ENCODE results near the gene BTN3A1.
"Not testable (repeated sequence)": the region's sequence is repeated elsewhere in the genome, so short reads cannot be mapped to it uniquely, and the experiment has no call there.

BTN3A1 gene

DNA sequence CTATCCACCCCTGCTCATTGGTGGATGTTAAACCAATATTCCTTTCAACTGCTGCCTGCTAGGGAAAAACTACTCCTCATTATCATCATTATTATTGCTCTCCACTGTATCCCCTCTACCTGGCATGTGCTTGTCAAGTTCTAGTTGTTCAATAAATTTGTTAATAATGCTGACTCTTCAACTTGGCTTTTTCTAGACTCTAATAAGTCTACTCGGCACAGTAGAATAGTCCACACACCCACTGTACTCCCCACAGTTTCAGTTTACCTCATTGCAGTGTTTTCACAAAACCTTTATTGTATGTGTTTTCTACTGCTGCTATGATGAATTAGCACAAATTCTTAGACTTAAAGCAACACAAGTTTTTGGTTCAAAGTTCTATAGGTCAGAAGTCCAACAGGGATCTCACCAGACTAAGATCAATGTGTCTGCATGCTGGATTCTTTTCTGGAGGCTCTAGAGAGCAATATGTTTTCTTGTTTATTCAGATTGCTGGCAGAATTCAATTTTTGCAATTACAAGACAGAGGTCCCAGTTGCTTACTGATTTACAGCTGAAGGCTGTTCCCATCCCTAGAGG is 13.1 kb downstream of the BTN3A1 start:
- DNase-seq (no peak), ATAC-seq (no peak)

DNA sequence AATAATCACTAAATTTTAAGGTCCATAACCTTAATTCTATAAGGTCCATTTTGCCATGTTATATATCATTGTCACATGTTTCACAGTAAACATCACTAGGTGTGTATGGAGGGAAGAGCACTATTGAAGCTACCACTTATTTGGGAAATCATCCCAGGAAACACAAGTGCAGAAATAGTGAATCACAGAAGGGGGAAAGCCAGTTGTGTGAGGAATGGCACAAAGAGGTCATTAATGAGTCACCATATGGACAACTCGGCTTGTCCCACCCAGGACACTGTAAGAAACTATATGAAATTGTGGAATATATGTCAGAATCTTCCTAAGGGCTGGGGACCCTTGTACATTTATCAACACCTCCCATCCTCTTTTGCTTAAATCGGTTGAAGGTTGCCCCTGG is 13.7 kb downstream of the BTN3A1 start:
- no peak for ATAC-seq
- DNase-seq, result no peak

DNA sequence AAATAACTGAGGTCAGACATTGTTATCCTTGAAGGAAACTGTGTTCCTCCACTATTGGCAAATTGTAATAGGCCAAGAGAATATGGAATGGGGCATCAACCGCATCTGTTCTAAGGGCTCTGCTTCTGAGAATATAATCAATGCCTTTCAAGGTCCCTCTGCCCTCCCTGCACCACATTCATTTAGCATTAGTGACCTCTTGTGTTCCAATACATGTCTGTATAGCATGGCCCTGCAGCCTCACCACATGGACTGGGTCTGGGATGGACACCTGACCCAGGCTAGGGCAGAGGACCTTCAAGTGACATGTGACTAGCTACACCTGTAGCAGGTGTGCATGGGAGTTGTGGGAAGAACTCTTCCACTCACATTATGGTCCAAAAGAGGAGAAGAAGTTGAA is 14.2 kb downstream of the BTN3A1 start:
- DNase-seq (no peak), ATAC-seq (no peak)

DNA sequence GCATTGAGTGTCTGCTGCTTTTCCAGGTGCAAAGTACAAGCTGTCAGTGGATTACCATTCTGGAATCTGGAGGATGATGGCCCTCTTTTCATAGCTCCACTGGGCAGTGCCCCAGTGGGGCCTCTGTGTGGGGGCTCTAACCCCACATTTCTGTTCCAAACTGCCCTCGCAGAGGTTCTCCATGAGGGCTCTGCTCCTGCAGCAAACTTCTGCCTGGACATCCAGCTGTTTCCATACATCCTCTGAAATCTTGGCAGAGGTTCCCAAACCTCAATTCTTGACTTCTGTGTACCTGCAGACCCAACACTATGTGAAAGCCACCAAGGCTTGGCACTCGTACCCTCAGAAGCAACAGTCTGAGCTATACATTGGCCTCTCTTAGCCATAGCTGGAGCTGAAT is 16.0 kb downstream of the BTN3A1 start:
- not testable (repeated sequence) for DNase-seq, ATAC-seq

DNA sequence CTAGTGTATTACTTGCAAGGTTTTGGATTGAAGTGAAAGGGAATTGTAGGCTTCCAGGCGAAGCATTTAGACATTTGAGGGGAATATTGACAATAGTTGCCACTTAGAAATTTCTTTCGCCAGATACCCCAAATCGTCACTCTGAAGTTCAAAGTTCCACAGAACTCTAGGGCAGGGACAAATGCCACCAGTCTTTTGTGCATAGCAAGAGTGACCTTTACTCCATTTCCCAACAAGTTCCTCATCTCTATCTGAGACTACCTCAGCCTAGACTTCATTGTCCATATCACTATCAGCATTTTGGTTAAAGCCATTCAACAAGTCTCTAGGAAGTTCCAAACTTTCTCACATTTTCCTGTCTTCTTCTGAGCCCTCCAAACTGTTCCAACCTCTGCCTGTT is 16.7 kb downstream of the BTN3A1 start:
- DNase-seq, ATAC-seq: not testable (repeated sequence)

DNA sequence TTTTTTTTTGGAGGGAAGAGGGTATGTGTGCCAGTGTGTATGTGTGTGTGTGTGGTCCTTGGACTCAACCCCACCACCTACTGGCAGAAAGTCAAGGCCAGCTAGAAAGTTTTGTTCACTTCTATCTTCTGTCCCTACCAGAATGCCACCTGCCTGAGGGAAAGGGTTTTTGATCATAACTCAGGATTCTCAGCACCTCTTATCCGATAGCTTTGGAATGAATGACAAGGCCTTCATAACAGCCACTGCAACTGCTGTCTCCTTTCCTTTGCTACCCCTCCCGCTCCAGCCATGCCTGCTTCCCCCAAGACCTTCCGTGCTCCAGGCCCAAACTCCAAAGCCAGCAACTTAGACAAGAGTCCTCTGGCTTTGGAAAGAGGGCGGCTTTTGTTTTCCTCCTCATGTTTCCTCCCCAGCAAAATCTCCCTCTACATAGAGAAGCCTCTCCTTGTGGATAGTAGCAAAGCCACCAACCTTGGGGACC is 18.7 kb downstream of the BTN3A1 start:
- ATAC-seq (peak; percentile 50), DNase-seq (peak; percentile 28)

DNA sequence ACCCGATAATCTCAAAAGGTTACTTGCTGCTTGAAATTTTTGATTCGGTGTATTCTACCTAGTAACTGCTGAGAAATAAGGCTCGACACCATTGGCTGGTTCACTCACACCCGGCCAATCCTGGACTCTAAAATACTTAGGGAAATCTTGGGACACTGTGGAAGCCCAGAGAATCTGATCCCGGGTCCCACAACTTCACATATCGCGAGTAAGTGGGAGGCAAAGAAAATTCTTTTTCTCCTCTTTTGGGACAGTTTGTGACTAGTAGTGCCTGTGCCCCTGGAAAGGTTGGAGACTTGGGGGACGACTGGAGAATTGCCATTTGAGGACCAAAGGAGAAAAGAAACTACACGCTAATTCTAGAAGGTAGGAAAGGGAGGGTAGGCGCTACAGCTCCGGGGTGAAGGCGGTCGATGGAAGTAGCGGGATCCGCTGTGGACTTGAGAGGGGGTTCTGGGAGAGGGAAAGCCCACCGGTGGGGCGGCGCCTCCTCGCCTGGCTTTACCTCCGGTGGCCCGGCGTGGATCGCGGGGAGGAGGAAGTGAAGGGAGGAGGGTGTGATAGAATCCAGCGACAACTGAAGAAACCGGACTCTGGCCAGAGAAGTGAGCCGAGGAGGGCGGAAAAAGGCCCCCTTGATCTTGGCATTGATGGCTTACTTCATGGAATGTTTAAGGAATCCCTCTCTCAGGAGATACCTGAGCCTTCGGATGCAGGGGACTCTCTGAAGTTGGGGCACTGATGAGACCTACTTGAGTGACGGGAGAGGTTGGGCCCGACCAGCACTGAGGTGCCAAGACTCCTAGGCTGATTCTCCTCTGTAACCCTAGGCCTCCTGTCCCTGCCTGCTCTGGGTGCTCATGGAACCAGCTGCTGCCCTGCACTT is 19.4 kb downstream of the BTN3A1 start:
- peak; percentile 55 for DNase-seq
- ATAC-seq, result peak; percentile 90

DNA sequence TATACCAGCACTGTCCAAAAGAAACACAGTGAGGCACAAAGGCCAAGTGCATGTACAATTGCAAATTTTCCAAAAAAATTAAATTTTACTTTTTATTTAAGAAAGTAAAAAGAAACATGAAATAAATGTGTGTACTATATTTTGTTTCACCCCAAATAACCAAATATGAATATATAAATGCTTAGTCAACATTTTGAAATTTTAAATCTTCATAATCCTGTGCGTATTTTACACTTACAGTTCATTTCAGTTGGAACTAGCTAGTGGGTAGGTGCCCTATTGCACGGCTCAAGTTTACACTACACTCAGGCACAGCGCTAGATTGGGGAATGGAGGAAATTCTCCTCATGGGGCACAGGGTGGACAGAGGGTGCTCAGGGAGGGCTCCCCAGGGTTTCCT is 20.3 kb downstream of the BTN3A1 start:
- no peak for ATAC-seq
- DNase-seq, result no peak

DNA sequence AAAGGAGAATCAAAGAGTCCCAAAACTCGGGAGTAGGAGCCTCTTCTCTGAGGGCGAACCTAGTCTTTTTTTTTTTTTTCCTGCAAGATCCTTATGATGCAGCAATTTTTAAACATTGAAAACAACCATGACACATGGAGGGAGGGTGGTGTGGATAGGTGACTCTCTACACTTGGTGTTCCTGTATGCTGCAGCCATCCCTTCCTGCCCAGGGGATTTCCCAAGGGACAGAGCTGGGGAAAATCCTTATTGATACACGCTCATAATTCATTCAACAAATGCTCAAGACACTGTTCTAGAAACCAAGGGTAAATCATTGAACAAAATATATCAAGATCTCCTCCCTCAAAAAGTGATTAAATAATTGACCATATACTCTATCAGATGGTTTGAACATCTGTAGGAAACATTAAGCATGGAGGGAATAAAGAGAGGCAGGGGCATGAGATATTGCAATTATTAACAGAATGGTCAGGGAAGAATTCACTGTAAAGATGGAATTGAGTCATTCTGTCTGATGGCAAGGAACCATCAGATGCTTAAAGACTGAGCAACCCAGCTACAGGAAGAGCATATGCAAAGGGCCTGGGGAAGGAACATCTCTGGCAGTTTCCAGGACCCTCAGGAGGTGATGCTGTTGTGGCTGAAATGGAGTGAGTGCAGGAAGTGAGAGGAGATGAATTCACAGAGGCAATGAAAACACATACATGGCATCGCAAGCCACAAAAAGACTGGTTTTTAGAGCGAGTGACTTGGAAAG is 24.8 kb downstream of the BTN3A1 start:
- no peak for DNase-seq
- ATAC-seq, result no peak

DNA sequence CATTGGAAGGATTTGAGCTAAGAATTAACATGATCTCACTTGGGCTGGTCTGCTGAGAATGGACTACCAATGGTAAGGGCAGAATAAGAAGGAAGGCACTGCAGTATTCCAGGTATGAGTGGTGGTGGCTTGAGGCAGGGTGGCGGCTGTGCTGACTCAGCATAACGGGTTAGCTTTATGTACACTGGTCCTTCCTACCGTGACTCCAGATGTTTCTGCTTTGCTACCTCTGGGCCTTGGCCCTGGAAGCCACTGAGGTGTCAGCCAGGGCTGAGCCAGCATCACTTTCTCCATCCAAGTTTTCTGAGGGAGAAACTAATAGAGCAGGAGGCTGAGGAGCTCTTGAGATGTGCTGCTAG is 25.4 kb downstream of the BTN3A1 start:
- ATAC-seq (no peak), DNase-seq (no peak)

DNA sequence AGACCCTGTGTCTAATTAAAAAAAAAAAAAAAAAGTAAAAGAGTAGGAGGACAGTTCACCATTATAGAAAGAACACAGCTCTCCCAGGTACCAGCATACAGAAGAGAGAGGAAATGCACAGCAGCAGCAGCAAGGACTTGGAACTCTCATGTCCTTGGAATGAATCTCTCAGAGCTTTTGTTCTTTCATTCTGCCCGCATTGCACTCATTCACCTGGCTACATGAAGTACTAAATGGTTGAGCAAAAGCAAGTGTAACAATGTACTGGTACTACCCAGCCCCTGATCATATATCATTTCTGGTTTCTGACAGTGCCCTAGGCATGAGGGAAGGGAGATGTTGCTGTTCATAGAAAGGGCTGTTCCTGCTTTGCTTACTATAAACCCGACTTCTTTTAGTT is 26.1 kb downstream of the BTN3A1 start:
- DNase-seq (no peak), ATAC-seq (no peak)

DNA sequence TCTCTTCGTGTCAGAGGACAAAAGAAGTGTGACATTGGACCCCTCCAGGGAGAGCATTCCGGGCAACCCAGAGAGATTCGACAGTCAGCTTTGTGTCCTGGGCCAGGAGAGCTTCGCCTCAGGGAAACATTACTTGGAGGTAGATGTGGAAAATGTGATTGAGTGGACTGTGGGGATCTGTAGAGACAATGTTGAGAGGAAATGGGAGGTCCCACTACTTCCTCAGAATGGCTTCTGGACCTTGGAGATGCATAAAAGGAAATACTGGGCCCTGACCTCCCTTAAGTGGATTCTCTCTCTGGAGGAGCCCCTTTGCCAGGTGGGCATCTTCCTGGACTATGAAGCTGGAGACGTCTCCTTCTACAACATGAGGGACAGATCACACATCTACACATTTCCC is 28.7 kb downstream of the BTN3A1 start:
- DNase-seq (no peak), ATAC-seq (no peak)

DNA sequence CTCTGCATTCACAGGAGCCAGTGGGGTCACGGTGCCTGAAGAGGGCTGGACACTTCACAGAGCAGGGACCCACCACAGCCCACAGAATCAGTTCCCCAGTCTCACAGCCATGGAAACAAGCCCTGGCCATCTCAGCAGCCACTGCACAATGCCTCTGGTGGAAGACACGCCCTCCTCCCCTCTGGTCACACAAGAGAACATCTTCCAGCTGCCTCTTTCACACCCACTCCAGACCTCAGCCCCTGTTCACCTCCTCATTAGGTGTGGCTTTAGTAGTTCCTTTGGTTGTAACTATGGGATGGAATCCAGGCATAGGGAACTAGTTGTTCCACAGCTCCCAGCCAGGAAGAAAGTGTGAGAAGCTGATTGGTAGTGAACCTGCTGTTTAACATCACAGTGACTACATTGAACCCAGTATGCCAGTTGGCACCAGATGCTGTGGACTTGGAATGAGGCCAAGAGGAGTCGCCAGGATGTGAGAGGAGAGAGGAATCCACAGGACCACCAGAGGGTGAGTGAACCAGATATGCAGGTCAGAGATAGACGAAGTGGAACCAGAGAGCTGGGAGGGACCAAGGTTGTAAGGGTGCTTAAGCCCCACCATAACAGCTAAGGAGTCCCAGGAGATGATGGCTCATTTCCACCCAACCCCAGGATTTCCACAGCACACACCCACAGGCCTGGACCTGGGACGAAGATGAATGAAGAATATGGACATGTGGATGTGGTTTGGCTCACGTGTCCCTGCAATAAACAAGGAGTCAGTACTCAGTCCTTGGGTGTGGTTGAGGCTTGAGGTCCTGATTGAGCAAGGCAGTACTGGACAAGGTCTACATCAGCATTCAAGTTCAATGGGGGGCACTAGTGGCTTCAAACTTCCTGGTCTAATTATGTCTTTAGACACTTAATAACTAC is 29.4 kb downstream of the BTN3A1 start:
- DNase-seq, result no peak
- ATAC-seq, result no peak

DNA sequence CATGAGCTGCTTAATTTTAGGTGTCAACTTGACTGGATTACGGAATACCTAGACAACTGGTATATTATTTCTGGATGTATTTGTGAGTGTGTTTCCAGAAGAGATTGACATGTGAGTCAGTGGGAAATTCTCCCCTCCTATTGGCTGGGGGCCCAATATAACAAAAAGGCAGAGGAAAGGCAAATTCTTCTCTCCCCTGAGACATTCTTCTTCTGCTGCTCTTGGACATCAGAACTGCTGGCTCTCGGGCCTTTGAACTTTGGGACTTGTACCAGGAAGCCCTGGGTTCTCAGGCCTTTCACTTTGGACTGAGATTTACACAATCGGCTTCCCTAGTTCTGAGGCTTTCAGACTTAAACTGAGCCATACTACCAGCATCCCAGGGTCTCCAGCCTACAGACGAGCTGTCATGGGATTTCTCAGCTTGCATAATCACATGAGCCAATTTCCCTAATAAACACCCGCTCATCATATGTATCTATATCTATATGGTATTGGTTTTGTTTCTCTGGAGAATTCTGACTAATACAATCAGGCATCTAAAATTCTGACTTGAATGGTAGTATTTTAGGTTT is 30.6 kb downstream of the BTN3A1 start:
- DNase-seq (no peak), ATAC-seq (no peak)

DNA sequence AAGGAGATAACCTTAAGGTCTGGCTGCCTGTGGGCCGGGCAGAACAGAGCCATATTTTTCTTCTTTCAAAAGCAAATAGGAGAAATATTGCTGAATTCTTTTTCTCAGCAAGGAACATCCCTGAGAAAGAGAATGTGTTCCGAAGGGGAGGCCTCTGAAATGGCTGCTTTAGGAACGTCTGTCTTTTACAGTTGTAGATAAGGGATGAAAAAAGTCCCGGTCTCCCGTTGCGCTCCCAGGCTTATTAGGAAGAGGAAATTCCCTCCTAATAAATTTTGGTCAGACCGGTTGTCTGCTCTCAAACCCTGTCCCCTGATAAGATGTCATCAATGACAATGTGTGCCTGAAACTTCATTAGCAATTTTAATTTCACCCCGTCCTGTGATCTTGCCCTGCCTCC is 31.6 kb downstream of the BTN3A1 start:
- DNase-seq, result not testable (repeated sequence)

DNA sequence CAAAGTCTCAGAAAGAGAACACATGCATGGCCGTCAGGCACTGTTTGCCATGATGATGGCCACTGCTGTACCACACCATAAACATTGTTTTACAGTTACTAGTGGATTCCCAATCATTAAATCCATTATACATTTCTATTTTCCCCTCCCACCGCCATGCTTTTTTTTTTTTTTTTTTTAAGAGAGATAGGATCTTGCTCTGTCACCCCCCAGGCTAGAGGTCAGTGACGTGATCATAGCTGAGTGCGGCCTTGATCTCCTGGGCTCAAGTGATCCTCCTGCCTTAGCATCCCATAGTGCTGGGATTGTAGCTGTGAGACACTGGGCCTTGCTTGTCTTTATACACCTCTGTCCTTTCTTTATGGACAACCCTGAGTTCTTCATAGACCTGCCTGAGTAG is 33.9 kb downstream of the BTN3A1 start:
- ATAC-seq, result no peak
- DNase-seq, result no peak

More for the DNA sequence above, 31.6 kb downstream of the BTN3A1 start:
- ATAC-seq, result not testable (repeated sequence)

DNA sequence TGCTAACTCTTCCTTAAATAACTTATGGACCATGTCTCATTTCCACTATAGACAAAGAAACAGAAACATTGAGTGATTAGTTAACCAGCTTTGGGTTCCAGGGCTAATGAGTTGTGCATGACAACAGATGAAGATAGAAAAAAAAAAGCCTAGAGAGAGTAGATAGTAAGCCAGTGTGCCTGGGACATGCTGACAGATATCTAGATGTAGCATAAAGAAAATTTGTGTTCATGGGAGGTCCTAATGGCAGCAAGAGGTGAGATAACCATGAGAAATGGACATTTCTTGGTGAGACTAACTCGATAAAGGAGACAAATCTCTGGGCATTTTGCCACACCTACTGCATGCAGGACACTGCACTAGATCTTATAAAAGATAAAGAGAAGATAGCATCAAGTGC is 35.5 kb downstream of the BTN3A1 start:
- ATAC-seq, result no peak
- DNase-seq, result no peak

DNA sequence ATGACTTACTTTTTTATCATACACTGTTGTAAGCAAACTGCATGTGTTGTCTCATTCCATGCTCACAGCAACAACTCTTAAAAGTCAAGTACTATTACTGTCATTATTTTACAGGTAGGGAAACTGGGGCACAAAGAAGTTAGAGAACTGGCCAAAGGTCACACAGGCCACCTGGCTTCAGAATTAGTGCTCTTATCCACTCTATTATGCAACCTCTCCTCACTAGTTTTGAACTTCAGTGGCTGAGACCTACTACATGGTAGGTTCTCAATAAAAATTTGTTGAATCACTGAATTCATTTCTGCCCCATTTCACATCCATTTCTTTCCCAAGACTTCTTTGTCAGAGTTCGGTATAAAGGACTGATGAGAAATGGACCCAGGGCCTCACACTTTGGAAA is 35.9 kb downstream of the BTN3A1 start:
- no peak for DNase-seq
- no peak for ATAC-seq

DNA sequence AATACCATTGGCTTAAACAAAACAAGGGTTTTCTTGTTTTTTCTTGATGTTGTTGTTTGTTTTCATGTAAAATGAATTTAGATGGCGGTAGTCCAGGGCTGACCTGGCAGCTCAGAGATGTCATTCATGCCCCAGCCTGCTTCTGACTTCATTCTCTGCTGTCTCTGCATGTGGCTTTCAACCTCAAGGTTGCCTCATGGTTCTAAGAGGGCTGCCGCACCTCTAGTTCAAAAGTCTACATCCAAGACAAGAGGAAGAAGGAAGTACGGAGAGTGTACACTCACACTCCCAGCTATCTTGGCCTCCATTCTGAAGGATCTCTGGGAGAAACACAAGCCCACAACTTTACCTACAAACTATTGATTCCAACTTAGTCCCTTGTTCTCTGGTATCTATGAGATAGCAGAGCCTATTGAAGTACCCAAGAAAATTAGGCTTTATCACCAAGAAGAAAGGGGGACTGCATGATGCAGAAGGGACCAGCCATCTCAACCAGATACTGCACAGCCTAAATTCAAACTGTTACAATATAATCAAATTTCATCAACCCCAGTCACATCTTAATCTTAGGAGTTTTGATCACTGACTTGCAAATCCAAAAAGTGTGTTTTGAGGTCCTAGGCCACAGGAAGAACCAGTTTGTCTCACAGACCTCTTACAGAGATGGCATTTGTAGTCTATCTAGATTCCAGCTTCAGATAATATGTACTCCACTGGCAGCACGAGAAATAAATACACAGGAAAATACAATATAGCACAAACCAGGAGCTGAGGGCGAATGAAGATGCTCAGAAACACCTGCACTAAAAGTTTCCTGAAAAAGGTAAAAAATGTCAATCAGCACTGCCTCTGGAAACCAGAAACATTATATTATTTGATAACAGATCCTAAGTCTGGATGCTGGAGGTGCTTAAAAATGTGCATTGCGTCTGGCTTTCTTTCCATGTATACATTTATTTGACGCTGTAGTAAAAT is 37.4 kb downstream of the BTN3A1 start:
- no peak for DNase-seq
- no peak for ATAC-seq

DNA sequence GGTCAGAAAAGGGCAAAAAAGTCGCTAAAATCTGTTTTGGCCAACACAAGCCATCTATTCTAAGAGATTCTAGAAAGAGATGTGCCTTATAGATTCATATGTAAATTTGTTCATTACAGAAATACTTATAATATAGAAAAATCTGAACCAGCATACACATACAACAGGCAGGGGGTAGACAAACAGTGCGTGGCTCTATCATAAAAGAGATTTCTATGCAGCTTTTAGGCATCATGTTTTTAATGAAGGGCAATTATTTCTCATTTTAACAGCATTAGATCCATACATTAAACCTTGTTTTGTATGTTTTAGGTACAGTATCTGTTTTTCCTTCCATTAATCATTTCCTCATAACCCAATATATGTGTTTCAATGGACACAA is 38.9 kb downstream of the BTN3A1 start:
- DNase-seq, result no peak
- ATAC-seq, result no peak

Measured in stimulated activated naive CD8-positive, alpha-beta T cell treated with anti-CD3 and anti-CD28 coated beads, Interleukin-15, Interleukin-2, amounts not matched to agents 100 U/mL and 50 U/mL, for 24 hours (primary cell).